ENCODE measurements around the gene CLTA. TPM values are rescaled to one million over a fixed set of nuclear protein-coding genes. Genes with fewer than 3 reads are reported as not detected.

Gene CLTA
- total RNA-seq, 2 donors from 2014 or later = 80.7 to 88.0 TPM

Other genes with a start within 250 kb of the CLTA start
- gene OR2S2, start 232.8 kb upstream of the CLTA start, total RNA-seq = not detected
- gene RECK, start 154.0 kb upstream of the CLTA start, total RNA-seq = 1 to 10 TPM; 8.1 to 8.9 TPM
- gene GLIPR2, start 54.2 kb upstream of the CLTA start, total RNA-seq = 10 to 100 TPM; 14.7 to 19.7 TPM
- not detected for gene CCIN, start 21.5 kb upstream of the CLTA start, total RNA-seq
- gene GNE, start 67.5 kb downstream of the CLTA start, total RNA-seq = 10 to 100 TPM; 14.3 to 17.7 TPM
- 10 to 100 TPM; 25.4 to 29.6 TPM for gene RNF38, start 209.3 kb downstream of the CLTA start, total RNA-seq

Data from left cardiac atrium (tissue), 2 donors.